Transverse colon (tissue), 4 donors: ENCODE measurements around the gene DNAL4. TPM values are rescaled to one million over a fixed set of nuclear protein-coding genes. Genes with fewer than 3 reads are reported as not detected.

Source experiments
- DNase-seq: peaks from one replicate; pipeline ENCODE4 v3.0.0-alpha.2; 2019
- H3K27ac ChIP-seq, 4 donors: fragments of 200-600 bp; sonication (generic); 2 replicates each; pipeline ENCODE4 v1.5.1; 2016 to 2018; ENCODE audit warnings: inconsistent platforms in 4 of 4
- H3K27me3 ChIP-seq: fragments of 200-600 bp; sonication (generic); 2 replicates; pipeline ENCODE4 v1.5.1; 2017; ENCODE audit warnings: inconsistent platforms
- H3K36me3 ChIP-seq, 4 donors: fragments of 200-600 bp; sonication (generic); 2 replicates each; pipeline ENCODE4 v1.5.1; 2017 to 2019; ENCODE audit warnings: inconsistent platforms in 4 of 4
- H3K4me1 ChIP-seq, 4 donors: fragments of 200-600 bp; sonication (generic); 2 replicates each; pipeline ENCODE4 v1.5.1; 2017 to 2020; ENCODE audit warnings: inconsistent platforms in 4 of 4
- H3K4me3 ChIP-seq, 4 donors: fragments of 200-600 bp; sonication (generic); 1 replicate in 1 of 4; 2 replicates in 3 of 4; pipeline versions ENCODE4 v1.5.1 to v1.6.1; 2017 to 2019; ENCODE audit warnings: inconsistent platforms in 4 of 4
- H3K9me3 ChIP-seq, 2 donors: fragments of 200-600 bp; sonication (generic); 2 replicates each; pipeline ENCODE4 v1.5.1; 2017 to 2019; ENCODE audit warnings: inconsistent platforms in 2 of 2
- CTCF ChIP-seq, 5 experiments: fragments of 200-600 bp in 3 of 5; fragments of 450-650 bp in 2 of 5; sonication (generic) in 3 of 5; IDR thresholded peaks; 1 replicate in 2 of 5; 2 replicates in 3 of 5; pipeline ENCODE4 v1.5.1; 2016 to 2017; ENCODE audit warnings: antibody characterized with exemption in 5 of 5, inconsistent platforms in 3 of 5, mild to moderate bottlenecking in 2 of 5, moderate library complexity in 1 of 5
- EP300 ChIP-seq: sonication (generic); formaldehyde crosslinking; IDR thresholded peaks from one replicate; pipeline ENCODE4 v1.6.1; 2017; ENCODE audit warnings: antibody characterized with exemption, low read depth
- POLR2A ChIP-seq: fragments of 450-650 bp; IDR thresholded peaks from one replicate; pipeline ENCODE4 v1.6.1; 2016; ENCODE audit warnings: antibody characterized with exemption, mild to moderate bottlenecking, moderate library complexity
- POLR2AphosphoS5 ChIP-seq, 3 donors: sonication (generic); formaldehyde crosslinking; IDR thresholded peaks; one replicate each; pipeline ENCODE4 v1.6.1; 2016; ENCODE audit warnings: antibody characterized with exemption in 3 of 3
- WGBS, 2 donors: methylation state at CpG; one replicate each; pipeline ENCODE4 v1.1.5; 2018; ENCODE audit warnings: low coverage in 1 of 2; 5-methylcytosine and 5-hydroxymethylcytosine counted together
- in situ Hi-C, 4 donors: fragments of 200-750 bp; cut with MboI; loops; one replicate each; pipeline versions ENCODE4 v1.15.0 to v1.15.1; 2017; ENCODE audit warnings: low sequenced_read_pairs in 3 of 4, low pct_ligation_motif_present in 1 of 4, low pct_unique_long_range_greater_than_20kb in 1 of 4
- intact Hi-C: fragments of 100-400 bp; cut with DNase I; formaldehyde crosslinking; loops from one replicate; pipeline ENCODE4 v1.15.1; 2023; ENCODE audit warnings: low total_unique reads
- total RNA-seq, 4 donors: library from RNA; depleted of rRNA; stranded (reverse); fragments of >200 nt; gene quantifications; one replicate each; pipeline ENCODE4 v1.1.0, GENCODE V29; 2016

Gene DNAL4
- total RNA-seq, 4 donors from 2014 or later, result 13.8 to 39.0 (median 19.3) TPM

- Histone ChIP-seq H3K36me3 (no peaks in the 10 kb centered on the region), H3K9me3 (no peaks in the 10 kb centered on the region), H3K4me3 (no peak overlapping the region), H3K27me3 (peaks cover 9% of the 10 kb centered on the region), H3K27ac (no peak overlapping the region), H3K4me1 (no peaks in the 10 kb centered on the region)
- no peak for TF ChIP-seq POLR2A
- no peak for TF ChIP-seq CTCF (IDR thresholded peaks at IDR 0.05)
- no peak for TF ChIP-seq POLR2AphosphoS5 (IDR thresholded peaks at IDR 0.05)
- TF ChIP-seq EP300, result no peak
- 68 to 70% methylated on average over 11 to 19 of the region's 19 CpGs for WGBS, 2 donors
- intact Hi-C loops (no loop called here), in situ Hi-C loops (no loop called here)
- no peak for DNase-seq
These were observed 42.0 kb upstream of the DNAL4 start for GRCh38 chr22:38835888-38836301.

DNA sequence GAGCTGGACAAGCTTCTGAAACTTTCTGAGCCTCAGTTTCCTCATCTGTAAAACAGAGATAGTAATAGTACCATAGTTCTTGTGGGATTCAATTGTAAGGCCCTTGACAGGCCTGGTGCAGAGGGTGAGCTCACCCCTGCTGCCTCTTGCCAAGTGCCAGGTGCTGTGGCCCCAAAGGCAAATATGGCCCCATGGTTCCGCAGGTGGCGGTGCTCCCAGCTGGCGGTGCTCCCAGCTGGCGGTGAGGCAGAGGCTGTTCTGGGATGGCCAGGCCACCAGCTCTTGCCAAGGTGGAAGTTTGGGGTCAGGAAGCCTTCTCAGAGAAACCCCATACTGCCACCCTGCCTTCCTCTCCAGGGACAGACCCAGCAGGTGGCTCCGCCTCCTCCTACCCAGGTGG is 41.0 kb upstream of the DNAL4 start:
- no peak for DNase-seq
- no peaks in the 10 kb centered on the region for H3K36me3 ChIP-seq
- no peaks in the 10 kb centered on the region for H3K9me3 ChIP-seq
- TF ChIP-seq POLR2A (no peak), CTCF (IDR thresholded peaks at IDR 0.05) (no peak), EP300 (no peak), POLR2AphosphoS5 (IDR thresholded peaks at IDR 0.05) (no peak)
- peaks cover 1% of the 10 kb centered on the region for H3K27me3 ChIP-seq
- H3K27ac ChIP-seq, result no peak overlapping the region
- no peak overlapping the region for H3K4me3 ChIP-seq
- H3K4me1 ChIP-seq, result no peaks in the 10 kb centered on the region
- 87% methylated on average over 5 of the region's 5 CpGs; no CpG with 5 or more reads in 1 of the 2 donors for WGBS, 2 donors
- in situ Hi-C loops, result no loop called here
- intact Hi-C loops, result no loop called here

DNA sequence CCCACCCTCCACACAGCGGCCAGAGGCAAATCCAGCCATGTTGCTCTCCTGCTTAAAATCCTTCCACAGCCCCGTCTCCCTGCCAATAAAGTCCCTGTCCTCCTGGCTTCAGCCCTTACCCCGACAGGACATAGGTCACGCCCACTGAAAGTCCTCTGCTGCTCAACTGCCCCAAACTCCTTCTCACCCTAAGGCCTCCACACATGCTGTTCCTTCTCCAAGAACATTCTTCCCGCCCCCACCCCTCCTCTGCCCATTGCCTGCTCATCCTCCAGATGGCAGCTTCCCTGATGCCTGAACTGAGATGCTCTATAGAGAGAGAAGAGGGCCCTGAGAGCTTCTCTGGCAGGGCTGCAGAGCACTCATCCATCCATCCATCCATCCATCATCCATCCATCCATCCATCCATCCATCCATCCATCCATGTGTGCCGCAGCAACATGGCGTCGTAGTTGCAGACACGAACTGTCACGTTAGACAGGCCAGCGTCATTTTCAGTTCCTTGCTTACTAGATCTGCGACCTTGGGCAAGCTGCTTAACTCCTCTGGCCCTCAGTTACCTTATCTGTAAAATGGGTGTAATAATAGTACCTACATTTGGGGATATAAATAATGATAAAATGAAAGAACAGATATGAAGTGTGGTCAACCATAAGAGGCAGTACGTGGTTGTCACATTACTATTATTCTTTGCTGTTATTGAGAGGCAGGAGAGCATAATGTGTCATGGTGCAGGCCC is 40.4 kb upstream of the DNAL4 start:
- in situ Hi-C loops (no loop called here), intact Hi-C loops (no loop called here)
- H3K9me3 ChIP-seq, result no peaks in the 10 kb centered on the region
- H3K36me3 ChIP-seq, result no peaks in the 10 kb centered on the region
- H3K27me3 ChIP-seq, result no peaks in the 10 kb centered on the region
- no peak overlapping the region for H3K4me3 ChIP-seq
- WGBS, 2 donors, result 82 to 90% methylated on average over 13 of the region's 13 CpGs
- TF ChIP-seq POLR2A, result no peak
- TF ChIP-seq CTCF (IDR thresholded peaks at IDR 0.05), result no peak
- no peak for TF ChIP-seq POLR2AphosphoS5 (IDR thresholded peaks at IDR 0.05)
- no peak for TF ChIP-seq EP300
- DNase-seq, result no peak
- no peak overlapping the region for H3K27ac ChIP-seq
- no peaks in the 10 kb centered on the region for H3K4me1 ChIP-seq

GRCh38 chr22:38833061-38833460 is 39.1 kb upstream of the DNAL4 start:
- H3K36me3 ChIP-seq, result no peaks in the 10 kb centered on the region
- H3K27me3 ChIP-seq, result no peaks in the 10 kb centered on the region
- H3K4me3 ChIP-seq, result no peak overlapping the region
- intact Hi-C loops (no loop called here), in situ Hi-C loops (no loop called here)
- TF ChIP-seq POLR2A, result no peak
- no peak for TF ChIP-seq EP300
- no peak for TF ChIP-seq CTCF (IDR thresholded peaks at IDR 0.05)
- no peak for TF ChIP-seq POLR2AphosphoS5 (IDR thresholded peaks at IDR 0.05)
- no peak for DNase-seq
- WGBS, 2 donors, result 82% methylated on average over 3 of the region's 3 CpGs; no CpG with 5 or more reads in 1 of the 2 donors
- no peaks in the 10 kb centered on the region for H3K4me1 ChIP-seq
- no peak overlapping the region for H3K27ac ChIP-seq
- H3K9me3 ChIP-seq, result no peaks in the 10 kb centered on the region
